DMS79 (cell line): ENCODE measurements around the gene CHGA.

ENCODE experiments used
- DNase-seq: peaks from one replicate; lab custom pipeline; 2025; lab: John Stamatoyannopoulos, UW

Gene CHGA

GRCh38 chr14:92944976-92945375 is 22.0 kb downstream of the CHGA start:
- no peak for DNase-seq

- DNase-seq = no peak
Observed at GRCh38 chr14:92945544-92945943, 22.6 kb downstream of the CHGA start.

GRCh38 chr14:92945959-92946846 is 23.3 kb downstream of the CHGA start:
- DNase-seq = no peak

GRCh38 chr14:92946847-92947545 is 24.0 kb downstream of the CHGA start:
- no peak for DNase-seq

- no peak for DNase-seq
Observed at GRCh38 chr14:92948647-92949046, 25.7 kb downstream of the CHGA start.

GRCh38 chr14:92949496-92950192 is 26.7 kb downstream of the CHGA start:
- DNase-seq = no peak

GRCh38 chr14:92950193-92950540 is 27.2 kb downstream of the CHGA start:
- DNase-seq = no peak

- no peak for DNase-seq
Observed at GRCh38 chr14:92950773-92951172, 27.8 kb downstream of the CHGA start.

- no peak for DNase-seq
Observed at GRCh38 chr14:92951261-92951660, 28.3 kb downstream of the CHGA start.

GRCh38 chr14:92951912-92952471 is 29.0 kb downstream of the CHGA start:
- peak; percentile 39 for DNase-seq

GRCh38 chr14:92952481-92953298 is 29.7 kb downstream of the CHGA start:
- no peak for DNase-seq

- no peak for DNase-seq
Observed at GRCh38 chr14:92953526-92953925, 30.6 kb downstream of the CHGA start.

- no peak for DNase-seq
Observed at GRCh38 chr14:92954933-92955332, 32.0 kb downstream of the CHGA start.

- DNase-seq = no peak
Observed at GRCh38 chr14:92955381-92955780, 32.4 kb downstream of the CHGA start.

GRCh38 chr14:92956961-92957360 is 34.0 kb downstream of the CHGA start:
- DNase-seq = peak; percentile 66

GRCh38 chr14:92958373-92959188 is 35.6 kb downstream of the CHGA start:
- no peak for DNase-seq

- no peak for DNase-seq
Observed at GRCh38 chr14:92959189-92959531, 36.2 kb downstream of the CHGA start.

GRCh38 chr14:92959761-92960680 is 37.1 kb downstream of the CHGA start:
- no peak for DNase-seq

GRCh38 chr14:92960706-92961566 is 38.0 kb downstream of the CHGA start:
- no peak for DNase-seq
